GM21786 (cell line): ENCODE results near the gene ECHDC1.
"Not testable (repeated sequence)": the region's sequence is repeated elsewhere in the genome, so short reads cannot be mapped to it uniquely, and the experiment has no call there.

Experiments used
- ATAC-seq: cut with Tn5 transposase; IDR thresholded peaks from one replicate; pipeline ENCODE4 v1.9.1; 2021; ENCODE audit not compliant: unreplicated experiment

Gene ECHDC1

GRCh38 chr6:127342946-127343808, at the start of gene ECHDC1:
Gene ECHDC1 (minus strand): TSS chr6:127343609. CDS start chr6:127331028, 12,581 bp downstream.
- peak; percentile 65 for ATAC-seq

- ATAC-seq = no peak
These were observed 48.9 kb upstream of the ECHDC1 start for GRCh38 chr6:127392301-127392700.

- ATAC-seq = no peak
These were observed 47.9 kb upstream of the ECHDC1 start for GRCh38 chr6:127391094-127391953.

GRCh38 chr6:127389706-127390105, 46.3 kb upstream of the ECHDC1 start:
- ATAC-seq = no peak

GRCh38 chr6:127385668-127386430, 42.4 kb upstream of the ECHDC1 start:
- ATAC-seq = no peak

- not testable (repeated sequence) for ATAC-seq
These were observed 41.4 kb upstream of the ECHDC1 start for GRCh38 chr6:127384848-127385247.

- ATAC-seq = no peak
These were observed 40.6 kb upstream of the ECHDC1 start for GRCh38 chr6:127383988-127384387.

- no peak for ATAC-seq
These were observed 39.0 kb upstream of the ECHDC1 start for GRCh38 chr6:127382413-127382812.

- ATAC-seq = no peak
These were observed 38.0 kb upstream of the ECHDC1 start for GRCh38 chr6:127381384-127381783.

GRCh38 chr6:127376685-127377084, 33.3 kb upstream of the ECHDC1 start:
- ATAC-seq = no peak

- no peak for ATAC-seq
These were observed 23.6 kb upstream of the ECHDC1 start for GRCh38 chr6:127367023-127367375.

GRCh38 chr6:127366282-127367022, 23.0 kb upstream of the ECHDC1 start:
- no peak for ATAC-seq

- no peak for ATAC-seq
These were observed 22.5 kb upstream of the ECHDC1 start for GRCh38 chr6:127365874-127366273.

GRCh38 chr6:127352524-127352923, 9.1 kb upstream of the ECHDC1 start:
- no peak for ATAC-seq

GRCh38 chr6:127349980-127350379, 6.6 kb upstream of the ECHDC1 start:
- ATAC-seq = no peak

GRCh38 chr6:127348028-127348661, 4.7 kb upstream of the ECHDC1 start:
- ATAC-seq = no peak

GRCh38 chr6:127347178-127347577, 3.8 kb upstream of the ECHDC1 start:
- ATAC-seq = no peak

GRCh38 chr6:127345521-127345920, 2.1 kb upstream of the ECHDC1 start:
- ATAC-seq = no peak

- ATAC-seq = no peak
These were observed 625 bp upstream of the ECHDC1 start for GRCh38 chr6:127343809-127344659.
